ENCODE data around the gene TRAF2. TPM values are rescaled to one million over a fixed set of nuclear protein-coding genes. Genes with fewer than 3 reads are reported as not detected.

TRAF2 gene
- total and polyA plus RNA-seq, 9 of the 15 experiments (the other 6 are each of a cell fraction or from before 2014, with no cell fraction given) = 0.24 to 45.2 (median 18.0) TPM

- Histone ChIP-seq H3K9ac (ENCODE audit: insufficient read depth in 1 of 2, low read depth in 2 of 2, low read length in 2 of 2) (no peak overlapping the region), H3K9me1 (ENCODE audit: control insufficient read depth, insufficient read depth, low read length) (peaks cover 4% of the 10 kb centered on the region), H3K79me2 (ENCODE audit: control insufficient read depth, insufficient read depth, low read length) (peaks cover 33% of the 10 kb centered on the region), H3K9me3 (replicated peaks; ENCODE audit: control insufficient read depth, insufficient read depth, low read depth, low read length) (no peaks in the 10 kb centered on the region), H4K20me1 (replicated peaks; ENCODE audit: control insufficient read depth, insufficient read depth, low read length) (peaks cover 14% of the 10 kb centered on the region; the same call in 1 of the 2 replicates), H3K27ac (ENCODE audit: extremely low read depth, low read depth, low read length) (no peak overlapping the region), H2AFZ (ENCODE audit: low read depth, low read length) (no peak overlapping the region), H3K4me1 (replicated peaks in 1 of 2; ENCODE audit: control insufficient read depth in 2 of 2, insufficient read depth in 2 of 2, low read length in 2 of 2) (peaks cover 5 to 56% of the 10 kb centered on the region in 2 experiments; a peak in 3 of 5 replicates), H3K4me3 (no peak overlapping the region), H3K27me3 (ENCODE audit: control insufficient read depth in 2 of 2, insufficient read depth in 2 of 2, low read length in 2 of 2) (no peaks in the 10 kb centered on the region), H3K36me3 (ENCODE audit: control insufficient read depth, insufficient read depth, low read length) (peaks cover 54% of the 10 kb centered on the region; the same call in 2 of the 3 replicates), H3K4me2 (ENCODE audit: insufficient read depth, low read length) (no peak overlapping the region)
- ChIA-PET POLR2A (interaction anchor here (0.7 to 2.5 kb wide), 3 partner anchors 10 to 20 kb away, joined by 3 to 15 read pairs (median 8); partner anchors contain the start of gene MAMDC4), CTCF (ENCODE audit: low intra/inter-chr PET ratio) (no interaction called here)
- WGBS (ENCODE audit: insufficient coverage, low coverage, missing lambda C conversion rate) = 89% methylated on average over 18 of the region's 26 CpGs
- DNase-seq (ENCODE audit: extremely low read depth in 1 of 4, low spot score in 3 of 4) (no peak), FAIRE-seq (no peak), ATAC-seq (no peak)
- in situ Hi-C loops (cut with MboI) (no loop called here), intact Hi-C loops (cut with micrococcal nuclease) (no loop called here)
- no TSS peak for BruUV-seq (replicated peaks)
- TF ChIP-seq ZBTB33 (CRISPR knock-in tag; IDR thresholded peaks at IDR 0.05) = 0 out of 2 replicates have a peak, but pooled peaks have one; percentile 0
- 0 out of 2 replicates have a peak, but pooled peaks have one; percentile 13 for TF ChIP-seq POLR2AphosphoS5 (IDR thresholded peaks at IDR 0.05; ENCODE audit: control insufficient read depth, insufficient read depth, low read depth, low read length)
- no peak for TF ChIP-seq DEAF1 (CRISPR knock-in tag; IDR thresholded peaks at IDR 0.05)
Measured at GRCh38 chr9:136861874-136862457, 24.4 kb upstream of the TRAF2 start.
